Stromal cell of bone marrow (primary cell): Measurements from ENCODE around the gene IGDCC3.

ENCODE experiments used
- DNase-seq: peaks from one replicate; pipeline ENCODE4 v3.0.0-alpha.2; 2012; ENCODE audit warnings: low read depth

Gene IGDCC3

GRCh38 chr15:65327651-65328393 lies 50.0 kb downstream of the IGDCC3 start:
- DNase-seq = no peak

GRCh38 chr15:65326818-65327217 lies 51.0 kb downstream of the IGDCC3 start:
- no peak for DNase-seq

- no peak for DNase-seq
These were observed 51.7 kb downstream of the IGDCC3 start for GRCh38 chr15:65326117-65326526.

DNA sequence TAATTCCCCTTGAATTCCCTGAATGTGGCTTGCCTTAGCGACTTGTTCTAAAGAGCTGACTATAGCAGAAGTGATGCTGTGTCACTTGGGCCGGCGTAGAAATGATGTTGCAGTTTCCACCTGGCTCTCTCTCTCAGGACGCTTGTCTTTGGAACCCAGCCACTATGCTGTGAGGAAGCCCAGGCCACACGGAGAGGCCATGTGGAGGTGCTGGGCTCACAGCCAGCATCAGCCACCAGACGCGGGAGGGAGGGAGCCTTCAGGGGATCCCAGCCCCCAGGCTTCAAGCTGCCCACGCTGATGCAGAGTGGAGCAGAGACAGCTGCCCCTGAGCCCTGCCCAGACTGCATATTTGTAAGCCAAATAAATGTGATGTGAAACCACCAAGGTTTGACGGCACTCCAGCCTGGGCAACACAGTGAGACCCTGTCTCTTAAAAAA lies 54.7 kb downstream of the IGDCC3 start:
- no peak for DNase-seq

DNA sequence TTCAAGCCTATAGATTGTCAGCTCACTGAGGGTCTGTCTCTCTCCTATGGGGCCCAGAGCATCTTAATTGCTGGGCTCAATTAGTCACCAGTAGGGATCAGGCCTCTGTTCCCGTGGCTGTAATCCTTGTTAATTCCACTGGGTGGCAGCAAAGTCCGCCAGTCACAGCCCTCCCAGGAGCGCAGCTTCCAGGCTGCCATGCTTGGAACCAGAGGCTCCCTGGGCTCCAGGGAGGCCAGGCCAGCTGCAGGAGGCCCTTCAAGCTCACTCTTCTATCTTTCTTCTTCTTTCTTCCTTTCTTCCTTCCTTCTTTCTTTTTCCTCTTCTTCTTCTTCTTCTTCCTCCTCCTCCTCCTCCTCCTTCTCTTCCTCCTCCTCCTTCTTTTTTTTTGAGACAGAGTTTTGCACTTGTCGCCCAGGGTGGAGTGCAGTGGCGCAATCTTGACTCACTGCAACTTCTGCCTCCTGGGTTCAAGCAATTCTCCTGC lies 58.9 kb downstream of the IGDCC3 start:
- DNase-seq = peak; percentile 64

DNA sequence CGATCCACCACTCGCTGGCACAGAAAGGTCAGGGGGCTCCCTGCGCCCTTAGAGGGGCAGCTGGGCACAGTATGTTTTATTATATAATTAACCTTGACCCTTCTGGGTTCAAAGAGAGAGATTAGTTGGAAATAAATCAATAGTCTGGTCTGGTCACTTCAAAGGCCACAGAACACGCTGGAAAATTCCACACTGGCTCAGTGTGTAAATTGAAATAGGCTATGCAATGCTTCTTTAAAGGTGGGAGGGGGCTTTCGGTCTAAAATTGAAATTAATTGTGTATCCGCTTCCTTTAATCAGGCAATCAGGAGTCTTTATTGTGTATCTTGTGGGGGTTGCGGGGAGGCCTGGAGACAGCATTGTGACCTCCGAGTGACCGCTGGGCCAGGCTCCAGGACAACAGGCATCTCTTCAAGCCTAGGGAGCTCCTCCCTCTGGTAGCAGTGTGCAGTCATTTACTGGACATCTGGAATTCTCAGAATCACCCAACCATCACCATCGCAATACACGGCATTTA lies 65.3 kb downstream of the IGDCC3 start:
- no peak for DNase-seq

DNA sequence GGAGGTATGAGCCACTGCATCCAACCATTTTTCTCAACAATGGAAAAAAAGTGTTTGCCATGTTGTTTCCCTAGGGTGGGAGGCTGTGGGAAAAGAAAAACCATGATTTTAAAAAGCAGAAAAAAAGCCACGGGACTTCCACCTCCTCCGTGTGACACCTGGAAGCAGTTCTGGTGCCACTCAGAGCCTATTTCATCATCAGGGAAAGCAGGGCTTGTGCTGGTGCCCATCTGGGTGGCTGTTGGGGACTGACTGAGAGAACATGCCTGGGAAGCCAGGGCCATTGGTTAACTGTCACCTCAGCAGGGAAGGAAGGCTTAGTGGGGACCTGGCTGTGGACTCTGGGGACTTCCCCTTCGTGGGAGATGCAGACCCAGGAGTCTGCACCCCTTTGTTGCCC lies 66.0 kb downstream of the IGDCC3 start:
- no peak for DNase-seq

DNA sequence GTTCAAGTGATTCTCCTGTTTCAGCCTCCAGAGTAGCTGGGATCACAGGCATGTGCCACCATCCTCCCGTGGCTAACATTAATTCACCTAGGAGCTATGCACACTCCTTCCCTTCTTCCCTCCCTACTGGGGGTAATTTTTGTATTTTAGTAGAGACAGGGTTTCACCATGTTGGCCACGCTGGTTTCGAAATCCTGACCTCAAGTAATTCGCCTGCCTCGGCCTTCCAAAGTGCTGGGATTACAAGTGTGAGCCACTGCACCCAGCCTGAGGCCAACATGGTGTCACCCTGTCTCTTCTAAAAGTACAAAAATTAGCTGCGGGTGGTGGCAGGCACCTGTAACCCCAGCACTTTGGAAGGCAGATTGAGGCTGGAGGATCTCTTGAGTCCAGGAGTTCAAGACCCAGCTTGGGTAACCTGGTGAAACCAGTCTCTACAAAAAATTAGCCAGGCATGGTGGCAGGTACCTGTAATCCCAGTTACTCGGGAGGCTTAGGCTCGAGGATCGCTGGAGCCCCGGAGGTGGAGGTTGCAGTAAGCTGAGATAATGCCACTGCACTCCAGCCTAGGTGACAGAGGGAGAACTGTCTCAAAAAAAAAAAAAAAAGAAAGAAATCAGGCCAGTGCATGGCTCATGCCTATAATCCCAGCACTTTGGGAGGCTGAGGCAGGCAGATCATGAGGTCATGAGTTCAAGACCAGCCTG lies 67.2 kb downstream of the IGDCC3 start:
- DNase-seq = no peak

- DNase-seq = no peak
These were observed 67.9 kb downstream of the IGDCC3 start for GRCh38 chr15:65309882-65310418.

GRCh38 chr15:65307978-65308377 lies 69.8 kb downstream of the IGDCC3 start:
- no peak for DNase-seq

GRCh38 chr15:65306551-65306950 lies 71.3 kb downstream of the IGDCC3 start:
- DNase-seq = no peak

DNA sequence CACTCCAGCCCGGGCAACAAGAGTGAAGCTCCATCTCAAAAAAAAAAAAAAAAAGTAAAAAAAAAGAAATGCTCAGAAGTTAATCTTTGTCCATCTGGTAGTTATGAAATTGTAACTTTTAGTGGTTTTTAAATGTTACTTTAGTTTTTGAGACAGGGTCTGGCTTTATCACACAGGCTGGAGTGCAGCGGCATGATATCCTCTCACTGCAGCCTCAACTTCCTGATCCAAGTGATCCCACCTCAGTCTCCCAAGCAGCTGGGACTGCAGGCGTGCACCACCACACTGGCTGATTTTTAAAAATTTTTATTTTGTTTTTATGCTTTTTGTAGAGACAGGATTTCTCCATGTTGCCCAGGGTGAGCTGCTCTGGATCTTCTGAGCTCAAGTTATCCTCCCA lies 72.0 kb downstream of the IGDCC3 start:
- DNase-seq = no peak

GRCh38 chr15:65305150-65305758 lies 72.5 kb downstream of the IGDCC3 start:
- no peak for DNase-seq

DNA sequence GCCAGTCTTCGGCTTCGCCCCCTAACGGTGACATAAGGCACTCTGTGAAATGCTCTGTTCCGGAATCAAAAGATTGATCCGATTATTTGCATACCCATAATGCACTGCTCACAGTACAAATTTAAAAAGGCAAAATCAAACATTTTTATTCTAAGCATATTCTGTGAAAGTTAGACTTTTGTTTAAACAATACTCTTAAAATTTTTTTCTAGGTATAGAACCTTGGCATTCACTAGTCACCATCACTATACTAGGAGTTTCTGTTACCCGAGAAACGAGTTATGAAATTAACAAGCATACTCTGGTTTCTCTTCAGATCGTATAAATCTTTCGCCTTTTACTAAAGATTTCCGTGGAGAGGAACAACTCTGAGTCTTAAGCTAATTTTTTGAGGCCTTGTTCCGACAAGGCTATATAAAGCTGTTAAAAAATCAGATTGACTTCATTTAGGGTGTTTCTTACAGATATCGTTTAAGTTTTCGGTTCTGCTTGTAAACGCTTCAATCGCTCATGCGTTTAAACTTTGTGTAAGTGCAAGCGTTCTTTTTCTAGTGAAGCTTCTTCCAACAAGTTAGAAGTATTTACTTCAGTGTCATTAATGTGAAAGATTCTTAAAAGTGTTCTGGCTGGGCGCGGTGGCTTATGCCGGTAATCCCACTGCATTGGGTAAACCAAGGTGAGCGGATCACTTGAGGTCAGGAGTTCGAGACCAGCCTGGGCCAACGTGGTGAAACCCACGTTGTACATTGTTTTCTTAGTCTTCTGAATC lies 73.2 kb downstream of the IGDCC3 start, which contains the start of gene RNU5B-1:
TSS of gene RNU5B-1 (plus strand) at position 297 of the 769 bp plus-strand sequence.
- DNase-seq = peak; percentile 88

GRCh38 chr15:65303687-65304380 lies 74.0 kb downstream of the IGDCC3 start:
- no peak for DNase-seq

DNA sequence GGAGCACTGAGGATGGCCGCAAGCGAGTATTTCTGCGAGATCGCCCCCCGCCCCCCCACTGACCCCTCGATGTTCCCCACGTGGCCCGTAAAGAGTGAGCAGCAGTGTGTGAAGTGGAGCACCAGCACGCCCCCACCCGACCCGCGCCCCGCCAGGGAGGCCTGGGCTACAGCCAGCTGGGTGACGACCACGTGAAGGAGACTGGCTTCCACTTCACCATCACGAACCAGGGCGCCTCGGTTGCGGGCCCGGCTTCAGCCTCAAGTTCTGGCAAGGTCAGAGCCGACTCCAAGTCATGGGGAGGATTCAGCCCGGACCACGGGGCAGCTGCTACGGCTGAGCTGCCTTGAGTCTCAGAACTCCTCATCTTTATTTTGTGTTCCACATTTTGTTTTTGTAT lies 75.7 kb downstream of the IGDCC3 start:
- DNase-seq = no peak

DNA sequence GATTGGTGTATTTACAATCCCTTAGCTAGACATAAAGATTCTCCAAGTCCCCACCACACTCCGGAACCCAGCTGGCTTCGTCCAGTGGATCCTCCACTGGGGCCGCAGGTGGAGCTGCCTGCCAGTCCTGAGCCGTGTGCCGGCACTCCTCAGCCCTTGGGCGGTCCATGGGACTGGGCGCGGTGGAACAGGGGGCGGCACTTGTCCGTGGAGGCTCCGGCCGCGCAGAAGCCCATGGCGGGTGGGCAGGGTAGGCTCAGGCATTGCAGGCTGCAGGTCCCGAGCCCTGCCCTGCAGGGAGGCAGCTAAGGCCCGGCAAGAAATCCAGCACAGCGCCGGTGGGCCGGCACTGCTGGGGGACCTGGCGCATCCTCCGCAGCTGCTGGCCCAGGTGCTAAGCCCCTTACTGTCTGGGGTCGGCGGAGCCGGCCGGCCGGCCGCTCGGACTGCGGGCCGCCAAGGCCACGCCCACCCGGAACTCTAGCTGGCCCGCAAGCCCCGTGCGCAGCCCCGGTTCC lies 76.8 kb downstream of the IGDCC3 start:
- no peak for DNase-seq

GRCh38 chr15:65298731-65299130 lies 79.1 kb downstream of the IGDCC3 start:
- no peak for DNase-seq

- no peak for DNase-seq
These were observed 84.8 kb downstream of the IGDCC3 start for GRCh38 chr15:65292938-65293518.

GRCh38 chr15:65290228-65290627 lies 87.6 kb downstream of the IGDCC3 start:
- DNase-seq = no peak
